HepG2 (cell line): ENCODE data around the gene MFSD2B. TPM values are rescaled to one million over a fixed set of nuclear protein-coding genes. Genes with fewer than 3 reads are reported as not detected.

Source experiments
- ATAC-seq: fragments of 200-7000 bp; cut with Tn5 transposase; 3 replicates; pipeline ENCODE4 v1.9.1; 2020; ENCODE audit warnings: mild to moderate bottlenecking, moderate library complexity
- BruUV-seq: library from RNA; stranded (reverse); fragments of 400-500 nt; replicated peaks from 2 replicates; lab custom pipeline; 2021; lab: Mats Ljungman, UMichigan
- CTCF ChIA-PET: fragments of 300-600 bp; formaldehyde crosslinking; extraction: SDS; loops from one replicate; lab custom pipeline; 2021; ENCODE audit warnings: low total read pairs, inconsistent platforms, low intra/inter-chr PET ratio; lab: Yijun Ruan, JAX
- POLR2A ChIA-PET: fragments of 350-600 bp; sonication (Branson Sonifier 250); formaldehyde crosslinking; loops from one replicate; lab custom pipeline; 2020; ENCODE audit warnings: antibody characterized with exemption, inconsistent platforms; lab: Yijun Ruan, JAX
- DNase-seq: peaks from one replicate; pipeline ENCODE4 v3.0.0-alpha.2; 2015; ENCODE audit warnings: low spot score
- FAIRE-seq: peaks from 3 replicates; lab custom pipeline; 2011; peaks lifted over from hg19 to GRCh38; lab: Jason Lieb, UNC
- H2AFZ ChIP-seq: one replicate; pipeline ENCODE4 v1.6.1; 2011; ENCODE audit warnings: low read length, inconsistent platforms
- H3K27ac ChIP-seq: fragments of 300-600 bp; 3 replicates; pipeline ENCODE4 v1.8.0; 2011; ENCODE audit warnings: mixed run types, mild to moderate bottlenecking, mixed read lengths, low read length, inconsistent platforms; ENCODE audit not compliant: insufficient read depth; ENCODE audit errors: extremely low read length
- H3K27me3 ChIP-seq, 2 experiments: fragments of 200-600 bp in 1 of 2; 2 replicates in 1 of 2; 3 replicates in 1 of 2; pipeline versions ENCODE4 v1.6.0 to v1.8.0; 2011; ENCODE audit warnings: low read length in 2 of 2, mild to moderate bottlenecking in 2 of 2, moderate library complexity in 2 of 2, inconsistent platforms in 1 of 2; ENCODE audit not compliant: insufficient read depth in 2 of 2, control insufficient read depth in 1 of 2
- H3K36me3 ChIP-seq, 2 experiments: fragments of 200-600 bp in 1 of 2; replicated peaks in 1 of 2; 2 replicates in 1 of 2; 3 replicates in 1 of 2; pipeline versions ENCODE4 v1.5.1 to v1.8.0; 2011; ENCODE audit warnings: low read length in 2 of 2, inconsistent platforms in 1 of 2; ENCODE audit not compliant: insufficient read depth in 2 of 2, control insufficient read depth in 1 of 2
- H3K4me1 ChIP-seq: 2 replicates; pipeline ENCODE4 v1.5.1; 2012; ENCODE audit warnings: low read length, inconsistent platforms; ENCODE audit not compliant: insufficient read depth
- H3K4me2 ChIP-seq: 2 replicates; pipeline ENCODE4 v1.6.0; 2011; ENCODE audit warnings: low read depth, low read length, inconsistent platforms
- H3K4me3 ChIP-seq, 3 experiments: fragments of 200-600 bp in 1 of 3; sonication (generic), shearing (Covaris generic) in 1 of 3; replicated peaks in 1 of 3; 2 replicates each; pipeline ENCODE4 v1.5.1; 2011 to 2016; ENCODE audit warnings: low read length in 3 of 3, inconsistent platforms in 2 of 3, low read depth in 2 of 3, mild to moderate bottlenecking in 2 of 3, control low read depth in 1 of 3, mixed read lengths in 1 of 3; ENCODE audit not compliant: insufficient read depth in 1 of 3
- H3K79me2 ChIP-seq: one replicate; pipeline ENCODE4 v1.6.1; 2011; ENCODE audit warnings: low read length, inconsistent platforms; ENCODE audit not compliant: insufficient read depth
- H3K9ac ChIP-seq: 2 replicates; pipeline ENCODE4 v1.6.0; 2011; ENCODE audit warnings: mild to moderate bottlenecking, low read depth, low read length, inconsistent platforms; ENCODE audit not compliant: insufficient read depth
- H3K9me3 ChIP-seq: 2 replicates; pipeline ENCODE4 v1.5.1; 2012; ENCODE audit warnings: mild to moderate bottlenecking, low read length
- H4K20me1 ChIP-seq: 2 replicates; pipeline ENCODE4 v1.6.0; 2011; ENCODE audit warnings: inconsistent platforms, mild to moderate bottlenecking, low read length, moderate library complexity; ENCODE audit not compliant: insufficient read depth
- BHLHE40 ChIP-seq: IDR thresholded peaks from 2 replicates; pipeline ENCODE4 v1.6.1; 2011; ENCODE audit warnings: low read length, improper control_type of control experiment
- GABPB1 ChIP-seq: IDR thresholded peaks from 2 replicates; pipeline ENCODE4 v1.6.1; 2016; ENCODE audit warnings: mild to moderate bottlenecking, missing genetic modification reagents, moderate library complexity, missing compliant biosample characterization
- HMG20A ChIP-seq: IDR thresholded peaks from 2 replicates; pipeline ENCODE4 v1.6.1; 2016; ENCODE audit warnings: borderline replicate concordance
- HOXA9 ChIP-seq: sonication (generic); formaldehyde crosslinking; IDR thresholded peaks from 2 replicates; pipeline ENCODE4 v1.8.1; 2022; ENCODE audit warnings: missing genetic modification reagents, mild to moderate bottlenecking, moderate library complexity, borderline replicate concordance
- KAT2B ChIP-seq: fragments of 150-350 bp; IDR thresholded peaks from 2 replicates; pipeline ENCODE4 v1.6.1; 2014; ENCODE audit warnings: low read depth, low read length, borderline replicate concordance
- NCOA1 ChIP-seq: sonication (generic); formaldehyde crosslinking; IDR thresholded peaks from 2 replicates; pipeline ENCODE4 v1.9.0; 2021; ENCODE audit warnings: missing genetic modification reagents
- TEAD3 ChIP-seq: optimal IDR thresholded peaks from 2 replicates; pipeline ENCODE3; 2016; ENCODE audit warnings: borderline replicate concordance
- ZFP36L1 ChIP-seq: sonication (generic); formaldehyde crosslinking; IDR thresholded peaks from 2 replicates; pipeline ENCODE4 v1.8.0; 2022; ENCODE audit warnings: mild to moderate bottlenecking, missing genetic modification reagents, moderate library complexity
- ZKSCAN1 ChIP-seq: fragments of 150-350 bp; IDR thresholded peaks from 2 replicates; pipeline ENCODE4 v1.6.1; 2014; ENCODE audit warnings: low read length
- ZNF274 ChIP-seq: sonication (generic); formaldehyde crosslinking; IDR thresholded peaks from 2 replicates; pipeline ENCODE4 v1.5.1; 2020; ENCODE audit warnings: mild to moderate bottlenecking, missing genetic modification reagents
- ZNF331 ChIP-seq: sonication (generic); formaldehyde crosslinking; IDR thresholded peaks from 2 replicates; pipeline ENCODE4 v1.4.0; 2020; ENCODE audit warnings: missing genetic modification reagents
- ZNF451 ChIP-seq: sonication (generic); formaldehyde crosslinking; IDR thresholded peaks from 2 replicates; pipeline ENCODE4 v1.5.0; 2020; ENCODE audit warnings: mild to moderate bottlenecking, missing genetic modification reagents
- WGBS: methylation state at CpG from one replicate; pipeline ENCODE4 v1.1.6; 2017; ENCODE audit warnings: low lambda C conversion rate; 5-methylcytosine and 5-hydroxymethylcytosine counted together
- in situ Hi-C: cut with HindIII; loops from 2 replicates; pipeline ENCODE4 v1.10.0; 2017; ENCODE audit warnings: low pct_unique_long_range_greater_than_20kb; ENCODE audit not compliant: extremely low pct_ligation_motif_present
- intact Hi-C: fragments of 100-400 bp; cut with micrococcal nuclease; formaldehyde crosslinking; loops from one replicate; pipeline ENCODE4 v1.10.0; 2022; ENCODE audit not compliant: unreplicated experiment
- polyA plus RNA-seq, 8 experiments: library from polyadenylated mRNA; depleted of rRNA in 3 of 8; stranded (reverse) in 7 of 8; unstranded in 1 of 8; fragments of >200 nt; fragmentation: Illumina TruSeq in 4 of 8; extraction: Trizol in 4 of 8; gene quantifications; 2 replicates each; pipeline versions ENCODE4 v1.2.1 to v1.2.3, GENCODE V29; 2011 to 2016; ENCODE audit warnings: low read depth in 4 of 8, missing spikeins in 1 of 8, mixed read lengths in 1 of 8; ENCODE audit not compliant: insufficient read depth in 1 of 8
- total RNA-seq, 5 experiments: library from RNA; depleted of rRNA; stranded (reverse); fragments of >200 nt; fragmentation: Illumina TruSeq; extraction: Trizol; gene quantifications; 2 replicates each; pipeline ENCODE4 v1.2.3, GENCODE V29; 2016; ENCODE audit warnings: low read depth in 1 of 5
- TF ChIP-seq, protein P1 (sequence below): sonication (generic); formaldehyde crosslinking; IDR thresholded peaks from 2 replicates; pipeline ENCODE4 v1.4.0; 2020; ENCODE audit warnings: missing genetic modification reagents, low read depth, mild to moderate bottlenecking, borderline replicate concordance
- TF ChIP-seq, protein P2 (sequence below): IDR thresholded peaks from 2 replicates; pipeline ENCODE4 v1.6.1; 2016; ENCODE audit warnings: mild to moderate bottlenecking
- TF ChIP-seq, protein P3 (sequence below): IDR thresholded peaks from 2 replicates; pipeline ENCODE4 v1.6.1; 2016; ENCODE audit warnings: low read depth

The MFSD2B gene
- total and polyA plus RNA-seq, 2 of the 13 experiments (the other 11 are each of a cell fraction or from before 2014, with no cell fraction given), result 0.21 to 0.93 TPM

DNA sequence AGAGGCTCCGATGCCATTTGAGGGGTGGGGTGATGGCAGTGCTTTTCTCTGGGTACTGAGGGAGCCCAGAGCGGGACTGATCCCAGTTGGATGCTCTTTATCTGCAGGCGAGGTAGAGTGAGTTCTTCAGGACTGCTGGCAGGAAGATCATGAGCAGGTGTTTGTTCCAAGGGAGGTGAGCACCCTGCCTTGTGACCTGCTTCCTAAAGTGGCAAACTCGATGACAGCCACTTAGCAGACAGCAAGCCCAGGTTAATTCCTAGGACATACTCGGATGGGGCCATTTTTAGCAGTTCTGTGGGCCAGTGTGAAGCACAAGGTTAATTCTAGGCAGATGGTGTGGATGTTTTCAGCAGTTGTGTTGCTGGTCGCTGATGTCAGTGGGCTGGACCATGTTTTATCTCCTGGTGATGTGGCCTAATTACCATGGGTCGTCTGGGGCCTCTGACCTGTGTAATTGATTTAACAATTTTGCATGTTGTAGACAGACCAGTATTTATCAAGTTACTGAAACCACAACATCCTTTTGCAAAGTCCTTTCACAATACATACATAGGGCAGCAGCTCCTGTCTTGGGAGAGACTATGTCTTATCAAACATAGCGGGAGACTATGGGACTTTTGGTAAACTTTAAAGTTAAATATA is 44.6 kb downstream of the MFSD2B start:
- TF ChIP-seq BHLHE40, result no peak
- TF ChIP-seq KAT2B, result no peak
- no peak for TF ChIP-seq GABPB1 (CRISPR knock-in tag)
- TF ChIP-seq, protein P1, sequence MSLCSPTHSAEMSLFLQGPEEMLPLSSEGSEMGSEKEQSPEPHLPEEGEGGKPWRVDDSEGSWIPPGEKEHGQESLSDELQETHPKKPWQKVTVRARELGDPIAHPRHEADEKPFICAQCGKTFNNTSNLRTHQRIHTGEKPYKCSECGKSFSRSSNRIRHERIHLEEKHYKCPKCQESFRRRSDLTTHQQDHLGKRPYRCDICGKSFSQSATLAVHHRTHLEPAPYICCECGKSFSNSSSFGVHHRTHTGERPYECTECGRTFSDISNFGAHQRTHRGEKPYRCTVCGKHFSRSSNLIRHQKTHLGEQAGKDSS (CRISPR knock-in tag), result no peak
- TF ChIP-seq HMG20A (CRISPR knock-in tag), result no peak
- TF ChIP-seq ZFP36L1, result no peak
- TF ChIP-seq TEAD3 (CRISPR knock-in tag), result no peak
- no peak for TF ChIP-seq ZKSCAN1
- TF ChIP-seq ZNF451, result no peak
- TF ChIP-seq HOXA9 (CRISPR knock-in tag), result no peak
- no peak for TF ChIP-seq ZNF274 (CRISPR knock-in tag)
- no peak for TF ChIP-seq ZNF331
- TF ChIP-seq, protein P2, sequence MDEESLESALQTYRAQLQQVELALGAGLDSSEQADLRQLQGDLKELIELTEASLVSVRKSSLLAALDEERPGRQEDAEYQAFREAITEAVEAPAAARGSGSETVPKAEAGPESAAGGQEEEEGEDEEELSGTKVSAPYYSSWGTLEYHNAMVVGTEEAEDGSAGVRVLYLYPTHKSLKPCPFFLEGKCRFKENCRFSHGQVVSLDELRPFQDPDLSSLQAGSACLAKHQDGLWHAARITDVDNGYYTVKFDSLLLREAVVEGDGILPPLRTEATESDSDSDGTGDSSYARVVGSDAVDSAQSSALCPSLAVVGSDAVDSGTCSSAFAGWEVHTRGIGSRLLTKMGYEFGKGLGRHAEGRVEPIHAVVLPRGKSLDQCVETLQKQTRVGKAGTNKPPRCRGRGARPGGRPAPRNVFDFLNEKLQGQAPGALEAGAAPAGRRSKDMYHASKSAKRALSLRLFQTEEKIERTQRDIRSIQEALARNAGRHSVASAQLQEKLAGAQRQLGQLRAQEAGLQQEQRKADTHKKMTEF (CRISPR knock-in tag), result no peak
- TF ChIP-seq, protein P3, sequence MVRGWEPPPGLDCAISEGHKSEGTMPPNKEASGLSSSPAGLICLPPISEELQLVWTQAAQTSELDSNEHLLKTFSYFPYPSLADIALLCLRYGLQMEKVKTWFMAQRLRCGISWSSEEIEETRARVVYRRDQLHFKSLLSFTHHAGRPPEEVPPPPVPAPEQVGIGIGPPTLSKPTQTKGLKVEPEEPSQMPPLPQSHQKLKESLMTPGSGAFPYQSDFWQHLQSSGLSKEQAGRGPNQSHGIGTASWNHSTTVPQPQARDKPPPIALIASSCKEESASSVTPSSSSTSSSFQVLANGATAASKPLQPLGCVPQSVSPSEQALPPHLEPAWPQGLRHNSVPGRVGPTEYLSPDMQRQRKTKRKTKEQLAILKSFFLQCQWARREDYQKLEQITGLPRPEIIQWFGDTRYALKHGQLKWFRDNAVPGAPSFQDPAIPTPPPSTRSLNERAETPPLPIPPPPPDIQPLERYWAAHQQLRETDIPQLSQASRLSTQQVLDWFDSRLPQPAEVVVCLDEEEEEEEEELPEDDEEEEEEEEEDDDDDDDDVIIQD (CRISPR knock-in tag), result no peak
- TF ChIP-seq NCOA1 (CRISPR knock-in tag), result no peak
- BruUV-seq, result no TSS peak
- Histone ChIP-seq H3K36me3 (peaks cover 0 to 2% of the 10 kb centered on the region in 2 experiments; a peak in 3 of 5 replicates), H3K9me3 (no peaks in the 10 kb centered on the region), H3K4me2 (no peak overlapping the region), H3K9ac (no peak overlapping the region), H2AFZ (no peak overlapping the region), H3K4me3 (no peak overlapping the region), H3K27me3 (no peaks in the 10 kb centered on the region; a peak in 1 of 5 replicates), H3K4me1 (peaks cover 41% of the 10 kb centered on the region), H4K20me1 (no peaks in the 10 kb centered on the region), H3K27ac (no peak overlapping the region), H3K79me2 (peaks cover 7% of the 10 kb centered on the region)
- in situ Hi-C loops, result no loop called here
- ATAC-seq (no peak), FAIRE-seq (no peak), DNase-seq (no peak)
- WGBS, result 78% methylated on average over 8 of the region's 8 CpGs
- ChIA-PET POLR2A (interaction anchor here (4.8 kb wide), 1 partner anchor 30 kb away, joined by 56 read pairs; the partner anchor contains the start of gene TP53I3), CTCF (no interaction called here)
- intact Hi-C loops, result no loop called here
